C4-2B (cell line): ENCODE measurements around the gene PTBP2.

ENCODE experiments used
- CTCF ChIP-seq: fragments of 450-650 bp; conservative IDR thresholded peaks from 2 replicates; pipeline ENCODE4 v1.5.1; 2017; ENCODE audit warnings: mild to moderate bottlenecking
- ZFX ChIP-seq: fragments of 450-650 bp; IDR thresholded peaks from 2 replicates; pipeline ENCODE4 v1.6.1; 2017

- TF ChIP-seq CTCF (no peak), ZFX (no peak)
These were observed 115.6 kb downstream of the PTBP2 start for GRCh38 chr1:96837057-96837780.
